DOHH2 (cell line): ENCODE measurements around the gene CSTB.

Experiments used
- CTCF ChIP-seq: fragments of 200-600 bp; sonication (generic); IDR thresholded peaks from one replicate; pipeline ENCODE4 v1.5.1; 2014; ENCODE audit warnings: antibody characterized with exemption, mild to moderate bottlenecking, low read depth, low read length; ENCODE audit not compliant: poor library complexity, severe bottlenecking
- EZH2phosphoT487 ChIP-seq: fragments of 200-600 bp; sonication (generic); IDR thresholded peaks from 2 replicates; pipeline ENCODE4 v1.6.1; 2017; ENCODE audit warnings: borderline replicate concordance, mild to moderate bottlenecking, antibody characterized with exemption, low read length, moderate library complexity, mixed read lengths

- TF ChIP-seq CTCF (no peak), EZH2phosphoT487 (no peak)
Measured at GRCh38 chr21:43812139-43812821, 36.2 kb upstream of the CSTB start.
